Mammary epithelial cell (primary cell): ENCODE data around the gene MRPL2.

Source experiments
- EZH2 ChIP-seq: IDR thresholded peaks from 2 replicates; pipeline ENCODE4 v1.6.1; 2012; ENCODE audit warnings: low read length, inconsistent platforms, borderline replicate concordance
- TF ChIP-seq, protein P1 (sequence below), 2 donors: IDR thresholded peaks in 1 of 2; conservative IDR thresholded peaks in 1 of 2; 2 replicates each; pipeline ENCODE4 v1.5.1; 2011 to 2012; ENCODE audit warnings: inconsistent platforms in 2 of 2, low read length in 2 of 2, mild to moderate bottlenecking in 2 of 2, control low read depth in 1 of 2, low read depth in 1 of 2; ENCODE audit not compliant: insufficient read depth in 1 of 2; ENCODE audit errors: extremely low read depth in 1 of 2

DNA sequence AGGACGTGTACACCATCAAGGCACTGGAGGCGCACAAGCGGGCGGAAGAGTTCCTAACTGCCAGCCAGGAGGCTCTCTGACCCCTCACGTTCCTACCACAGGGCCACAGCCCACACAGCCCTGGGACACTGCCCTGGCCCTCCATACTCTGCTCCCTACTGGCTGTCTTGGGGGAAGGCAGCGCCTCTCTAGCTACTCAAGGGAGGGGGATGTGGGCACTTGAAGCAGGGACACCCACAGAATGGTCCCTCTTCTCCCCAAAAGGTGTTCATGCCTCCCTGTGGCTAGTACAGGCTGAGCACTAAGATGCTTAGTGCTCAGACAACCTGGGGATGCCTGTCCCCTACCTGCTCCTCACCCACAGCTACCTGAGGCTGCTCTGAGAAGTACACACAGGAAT, 48.0 kb downstream of the MRPL2 start:
- TF ChIP-seq, protein P1, sequence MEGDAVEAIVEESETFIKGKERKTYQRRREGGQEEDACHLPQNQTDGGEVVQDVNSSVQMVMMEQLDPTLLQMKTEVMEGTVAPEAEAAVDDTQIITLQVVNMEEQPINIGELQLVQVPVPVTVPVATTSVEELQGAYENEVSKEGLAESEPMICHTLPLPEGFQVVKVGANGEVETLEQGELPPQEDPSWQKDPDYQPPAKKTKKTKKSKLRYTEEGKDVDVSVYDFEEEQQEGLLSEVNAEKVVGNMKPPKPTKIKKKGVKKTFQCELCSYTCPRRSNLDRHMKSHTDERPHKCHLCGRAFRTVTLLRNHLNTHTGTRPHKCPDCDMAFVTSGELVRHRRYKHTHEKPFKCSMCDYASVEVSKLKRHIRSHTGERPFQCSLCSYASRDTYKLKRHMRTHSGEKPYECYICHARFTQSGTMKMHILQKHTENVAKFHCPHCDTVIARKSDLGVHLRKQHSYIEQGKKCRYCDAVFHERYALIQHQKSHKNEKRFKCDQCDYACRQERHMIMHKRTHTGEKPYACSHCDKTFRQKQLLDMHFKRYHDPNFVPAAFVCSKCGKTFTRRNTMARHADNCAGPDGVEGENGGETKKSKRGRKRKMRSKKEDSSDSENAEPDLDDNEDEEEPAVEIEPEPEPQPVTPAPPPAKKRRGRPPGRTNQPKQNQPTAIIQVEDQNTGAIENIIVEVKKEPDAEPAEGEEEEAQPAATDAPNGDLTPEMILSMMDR (conservative IDR thresholded peaks at IDR 0.05 in 1 of 2, IDR thresholded peaks at IDR 0.05 in 1 of 2; ENCODE audit: extremely low read depth in 1 of 2, insufficient read depth in 1 of 2, low read depth in 1 of 2, low read length in 2 of 2) = no peak
- TF ChIP-seq EZH2 = no peak
